B cell (primary cell): ENCODE data around the gene SIM1. TPM values are rescaled to one million over a fixed set of nuclear protein-coding genes. Genes with fewer than 3 reads are reported as not detected.

Experiments
- ATAC-seq: fragments of 200-7000 bp; cut with Tn5 transposase; one replicate; pipeline ENCODE4 v1.10.0; 2021; ENCODE audit warnings: low read depth, mild to moderate bottlenecking, moderate number of reproducible peaks, moderate library complexity
- CTCF ChIA-PET: fragments of 350-600 bp; sonication (Branson Sonifier 250); formaldehyde crosslinking; loops from one replicate; lab custom pipeline; 2021; ENCODE audit warnings: antibody characterized with exemption, inconsistent platforms; lab: Charles Lee
- POLR2A ChIA-PET: fragments of 350-600 bp; sonication (Branson Sonifier 250); formaldehyde crosslinking; loops from one replicate; lab custom pipeline; 2021; ENCODE audit warnings: antibody characterized with exemption; lab: Charles Lee
- DNase-seq: peaks from one replicate; pipeline ENCODE4 v3.0.0; 2013
- H2AFZ ChIP-seq: 2 replicates; pipeline ENCODE4 v1.6.1; 2012; ENCODE audit warnings: mild to moderate bottlenecking, low read depth, low read length; ENCODE audit not compliant: insufficient read depth, poor library complexity, severe bottlenecking
- H3K27ac ChIP-seq, 2 donors: 1 replicate in 1 of 2; 2 replicates in 1 of 2; pipeline ENCODE4 v1.5.1; 2012 to 2013; ENCODE audit warnings: low read length in 2 of 2, mild to moderate bottlenecking in 2 of 2, moderate library complexity in 1 of 2
- H3K27me3 ChIP-seq, 4 experiments: fragments of 200-600 bp in 1 of 4; sonication (generic) in 1 of 4; replicated peaks in 1 of 4; 1 replicate in 2 of 4; 2 replicates in 2 of 4; pipeline versions ENCODE4 v1.6.1 to v1.7.0; 2013 to 2016; ENCODE audit warnings: low read length in 3 of 4, mild to moderate bottlenecking in 2 of 4, mixed read lengths in 1 of 4, moderate library complexity in 1 of 4; ENCODE audit not compliant: insufficient read depth in 4 of 4, control insufficient read depth in 3 of 4; ENCODE audit errors: control extremely low read depth in 1 of 4
- H3K36me3 ChIP-seq, 2 experiments: replicated peaks in 1 of 2; 1 replicate in 1 of 2; 2 replicates in 1 of 2; pipeline versions ENCODE4 v1.6.1 to v1.7.1; 2013; ENCODE audit warnings: low read length in 1 of 2; ENCODE audit not compliant: insufficient read depth in 2 of 2, control insufficient read depth in 1 of 2; ENCODE audit errors: control extremely low read depth in 1 of 2, extremely low read depth in 1 of 2
- H3K4me1 ChIP-seq, 2 donors: fragments of 200-600 bp in 1 of 2; sonication (generic) in 1 of 2; 1 replicate in 1 of 2; 2 replicates in 1 of 2; pipeline versions ENCODE4 v1.5.1 to v1.6.1; 2013 to 2017; ENCODE audit warnings: low read length in 2 of 2; ENCODE audit not compliant: control insufficient read depth in 2 of 2, insufficient read depth in 2 of 2
- H3K4me2 ChIP-seq: replicated peaks from 2 replicates; pipeline ENCODE3; 2012; ENCODE audit warnings: mild to moderate bottlenecking, low read depth, low read length; ENCODE audit not compliant: poor library complexity, severe bottlenecking
- H3K4me3 ChIP-seq, 5 experiments: fragments of 200-600 bp in 1 of 5; sonication (generic) in 1 of 5; 1 replicate in 3 of 5; 2 replicates in 2 of 5; pipeline versions ENCODE4 v1.5.1 to v1.7.0; 2011 to 2016; ENCODE audit warnings: low read length in 4 of 5, mild to moderate bottlenecking in 4 of 5, low read depth in 2 of 5, control low read depth in 1 of 5, moderate library complexity in 1 of 5; ENCODE audit not compliant: insufficient read depth in 1 of 5; ENCODE audit errors: control extremely low read depth in 1 of 5, extremely low read depth in 1 of 5
- H3K79me2 ChIP-seq: fragments of 200-600 bp; sonication (generic); one replicate; pipeline ENCODE4 v1.6.0; 2016; ENCODE audit warnings: low read length; ENCODE audit not compliant: control insufficient read depth, insufficient read depth
- H3K9ac ChIP-seq: fragments of 200-600 bp; sonication (generic); 2 replicates; pipeline ENCODE4 v1.6.1; 2017; ENCODE audit warnings: mild to moderate bottlenecking, low read length, moderate library complexity
- H3K9me3 ChIP-seq, 3 donors: one replicate each; pipeline versions ENCODE4 v1.6.1 to v1.7.1; 2013; ENCODE audit warnings: low read length in 2 of 3; ENCODE audit not compliant: control insufficient read depth in 2 of 3, insufficient read depth in 1 of 3; ENCODE audit errors: control extremely low read depth in 1 of 3
- H4K20me1 ChIP-seq: 2 replicates; pipeline ENCODE4 v1.6.0; 2012; ENCODE audit warnings: mild to moderate bottlenecking, low read length; ENCODE audit not compliant: insufficient read depth, control insufficient read depth, poor library complexity, severe bottlenecking
- H3K27ac Mint-ChIP-seq: one replicate; pipeline ENCODE4 v1.8.0; 2021; ENCODE audit warnings: mixed read lengths
- H3K27me3 Mint-ChIP-seq: one replicate; pipeline ENCODE4 v1.8.0; 2021; ENCODE audit warnings: mixed read lengths
- H3K4me1 Mint-ChIP-seq: one replicate; pipeline ENCODE4 v1.8.0; 2021; ENCODE audit warnings: mixed read lengths
- H3K4me3 Mint-ChIP-seq: one replicate; pipeline ENCODE4 v1.8.0; 2021; ENCODE audit warnings: mixed read lengths
- H3K9me3 Mint-ChIP-seq: one replicate; pipeline ENCODE4 v1.8.0; 2022; ENCODE audit warnings: mixed read lengths; ENCODE audit not compliant: insufficient read depth
- CTCF ChIP-seq: fragments of 200-600 bp; IDR thresholded peaks from one replicate; pipeline ENCODE4 v1.8.0; 2022; ENCODE audit warnings: antibody characterized with exemption, mild to moderate bottlenecking
- EZH2 ChIP-seq: IDR thresholded peaks from 2 replicates; pipeline ENCODE4 v1.6.1; 2012; ENCODE audit warnings: borderline replicate concordance, low read depth, mild to moderate bottlenecking, moderate library complexity, low read length; ENCODE audit not compliant: insufficient read depth, poor library complexity, severe bottlenecking
- WGBS: methylation state at CpG from one replicate; pipeline ENCODE4 v1.1.5; 2013; ENCODE audit warnings: missing lambda C conversion rate; ENCODE audit not compliant: insufficient coverage; 5-methylcytosine and 5-hydroxymethylcytosine counted together
- intact Hi-C: fragments of 100-400 bp; cut with micrococcal nuclease; formaldehyde crosslinking; loops from one replicate; pipeline ENCODE4 v1.10.0; 2022
- polyA plus RNA-seq: library from polyadenylated mRNA; depleted of rRNA; stranded (reverse); fragments of >200 nt; gene quantifications from 2 replicates; pipeline ENCODE4 v1.2.3, GENCODE V29; 2012
- total RNA-seq, 2 donors: library from RNA; stranded (reverse); fragments of 120-200 nt in 1 of 2; gene quantifications; 1 replicate in 1 of 2; 2 replicates in 1 of 2; pipeline versions ENCODE4 v1.2.3 to v1.2.4, GENCODE V29; 2013 to 2022

The SIM1 gene
- total and polyA plus RNA-seq, 2 donors (not counting 1 experiment from before 2014, with no cell fraction given), result not detected

- ATAC-seq, result no peak
- intact Hi-C loops, result loop anchor here (5.0 kb wide), 2 partner anchors 860 to 1625 kb away; partner anchors contain the start of gene PRDM13
- Histone ChIP-seq H3K4me1 (peaks cover 25 to 39% of the 10 kb centered on the region in 2 donors), H3K4me3 (no peak overlapping the region), H3K4me2 (no peak overlapping the region), H3K36me3 (no peaks in the 10 kb centered on the region), H3K27ac (no peak overlapping the region), H3K79me2 (no peaks in the 10 kb centered on the region), H2AFZ (no peak overlapping the region), H3K27me3 (peaks cover 1 to 87% (median 80%) of the 10 kb centered on the region in 4 experiments), H3K9ac (no peak overlapping the region), H4K20me1 (no peaks in the 10 kb centered on the region), H3K9me3 (peaks cover 1 to 55% (median 14%) of the 10 kb centered on the region in 3 donors)
- Mint-ChIP-seq H3K9me3 (peaks cover 3% of the 10 kb centered on the region), H3K27me3 (peaks cover 71% of the 10 kb centered on the region), H3K4me3 (peak overlapping the region; percentile 33), H3K4me1 (peaks cover 20% of the 10 kb centered on the region), H3K27ac (no peak overlapping the region)
- DNase-seq, result peak; percentile 40
- POLR2A ChIA-PET, result no interaction called here
- WGBS, result 13% methylated on average over 49 of the region's 49 CpGs
- CTCF ChIA-PET, result no interaction called here
- TF ChIP-seq CTCF, result no peak
- TF ChIP-seq EZH2, result no peak
Observed at GRCh38 chr6:100467129-100468015, 2.7 kb upstream of the SIM1 start.
